GM23338 (cell line): Measurements from ENCODE around the gene SLC13A4. TPM values are rescaled to one million over a fixed set of nuclear protein-coding genes. Genes with fewer than 3 reads are reported as not detected.

Experiments
- ATAC-seq: fragments of 200-7000 bp; cut with Tn5 transposase; 3 replicates; pipeline ENCODE4 v1.9.1; 2020
- DNase-seq: peaks from one replicate; pipeline ENCODE4 v3.0.0-alpha.2; 2015; ENCODE audit warnings: low spot score
- H2AFZ ChIP-seq: fragments of 200-600 bp; sonication (generic); 2 replicates; pipeline ENCODE4 v1.8.0; 2016; ENCODE audit warnings: antibody characterized with exemption, mild to moderate bottlenecking, moderate library complexity
- H3F3A ChIP-seq: fragments of 200-600 bp; sonication (generic); replicated peaks from 2 replicates; pipeline ENCODE4 v1.8.0; 2017; ENCODE audit warnings: antibody characterized with exemption, mixed run types, low read depth
- H3K27ac ChIP-seq: fragments of 200-600 bp; sonication (generic); 2 replicates; pipeline ENCODE4 v1.6.1; 2016; ENCODE audit warnings: low read depth
- H3K27me3 ChIP-seq: fragments of 200-600 bp; sonication (generic); 2 replicates; pipeline ENCODE4 v1.8.0; 2016; ENCODE audit warnings: mild to moderate bottlenecking, mixed run types, moderate library complexity; ENCODE audit not compliant: insufficient read depth
- H3K36me3 ChIP-seq: fragments of 200-600 bp; sonication (generic); 2 replicates; pipeline ENCODE4 v1.8.0; 2016; ENCODE audit warnings: mild to moderate bottlenecking; ENCODE audit not compliant: insufficient read depth
- H3K4me1 ChIP-seq: fragments of 200-600 bp; sonication (generic); 2 replicates; pipeline ENCODE4 v1.8.0; 2016; ENCODE audit warnings: mild to moderate bottlenecking, moderate library complexity; ENCODE audit not compliant: insufficient read depth
- H3K4me2 ChIP-seq: fragments of 200-600 bp; sonication (generic); 2 replicates; pipeline ENCODE4 v1.7.1; 2017; ENCODE audit warnings: mixed run types
- H3K4me3 ChIP-seq: fragments of 200-600 bp; sonication (generic); 2 replicates; pipeline ENCODE4 v1.6.1; 2016; ENCODE audit warnings: mixed run types
- H3K79me2 ChIP-seq: fragments of 200-600 bp; sonication (generic); replicated peaks from 2 replicates; pipeline ENCODE4 v1.8.0; 2017; ENCODE audit warnings: mild to moderate bottlenecking; ENCODE audit not compliant: insufficient read depth
- H3K9me2 ChIP-seq: fragments of 200-600 bp; sonication (generic); 2 replicates; pipeline ENCODE4 v1.8.0; 2017; ENCODE audit not compliant: insufficient read depth
- H4K20me1 ChIP-seq: fragments of 200-600 bp; sonication (generic); replicated peaks from 2 replicates; pipeline ENCODE4 v1.8.0; 2017; ENCODE audit warnings: mild to moderate bottlenecking; ENCODE audit not compliant: insufficient read depth
- H3K27ac Mint-ChIP-seq: 2 replicates; pipeline ENCODE4 v1.8.0; 2020; ENCODE audit warnings: inconsistent platforms, mild to moderate bottlenecking, moderate library complexity, mixed read lengths
- H3K27me3 Mint-ChIP-seq: 3 replicates; pipeline ENCODE4 v1.8.0; 2022; ENCODE audit warnings: low read depth, mild to moderate bottlenecking, moderate library complexity, mixed read lengths, inconsistent platforms; ENCODE audit not compliant: insufficient read depth, poor library complexity
- H3K36me3 Mint-ChIP-seq: 3 replicates; pipeline ENCODE4 v1.8.0; 2021; ENCODE audit warnings: low read depth, mild to moderate bottlenecking, inconsistent platforms, moderate library complexity, mixed read lengths
- H3K4me1 Mint-ChIP-seq: 3 replicates; pipeline ENCODE4 v1.8.0; 2020; ENCODE audit warnings: mild to moderate bottlenecking, inconsistent platforms, mixed read lengths
- H3K4me3 Mint-ChIP-seq: 3 replicates; pipeline ENCODE4 v1.8.0; 2021; ENCODE audit warnings: moderate library complexity, mild to moderate bottlenecking, inconsistent platforms, mixed read lengths
- H3K9me3 Mint-ChIP-seq: 3 replicates; pipeline ENCODE4 v1.8.0; 2020; ENCODE audit warnings: moderate library complexity, mild to moderate bottlenecking, inconsistent platforms, mixed read lengths
- CREB1 ChIP-seq: fragments of 250-450 bp; sonication (Bioruptor Pico); IDR thresholded peaks from 2 replicates; pipeline ENCODE4 v1.5.0; 2020; ENCODE audit warnings: low read depth, mild to moderate bottlenecking, moderate library complexity
- EZH2 ChIP-seq: fragments of 200-600 bp; sonication (generic); IDR thresholded peaks from one replicate; pipeline ENCODE4 v1.8.0; 2017; ENCODE audit warnings: antibody characterized with exemption, mild to moderate bottlenecking, low read depth; ENCODE audit not compliant: unreplicated experiment
- EZH2phosphoT487 ChIP-seq: fragments of 200-600 bp; sonication (generic); IDR thresholded peaks from one replicate; pipeline ENCODE4 v1.8.1; 2018; ENCODE audit warnings: antibody characterized with exemption; ENCODE audit not compliant: unreplicated experiment
- JUNB ChIP-seq: IDR thresholded peaks from one replicate; pipeline ENCODE4 v1.6.1; 2016; ENCODE audit warnings: antibody characterized with exemption; ENCODE audit not compliant: unreplicated experiment
- NANOG ChIP-seq: IDR thresholded peaks from 2 replicates; pipeline ENCODE4 v1.6.1; 2016; ENCODE audit warnings: antibody characterized with exemption, borderline replicate concordance
- POLR2AphosphoS5 ChIP-seq: IDR thresholded peaks from 2 replicates; pipeline ENCODE4 v1.6.1; 2016; ENCODE audit warnings: antibody characterized with exemption, low read depth
- STAT1 ChIP-seq: IDR thresholded peaks from one replicate; pipeline ENCODE4 v1.6.1; 2016; ENCODE audit warnings: antibody characterized with exemption; ENCODE audit not compliant: unreplicated experiment
- ZNF114 ChIP-seq: fragments of 250-450 bp; sonication (Bioruptor Pico); IDR thresholded peaks from 2 replicates; pipeline ENCODE4 v1.5.0; 2020; ENCODE audit warnings: mild to moderate bottlenecking, moderate library complexity
- ZNF331 ChIP-seq: fragments of 250-450 bp; sonication (Bioruptor Pico); IDR thresholded peaks from 2 replicates; pipeline ENCODE4 v1.5.0; 2020; ENCODE audit warnings: low read depth, mild to moderate bottlenecking, moderate library complexity
- polyA plus RNA-seq: library from polyadenylated mRNA; unstranded; fragments of >200 nt; fragmentation: Nextera tagmentation; extraction: Ambion mirVana; gene quantifications from 2 replicates; pipeline ENCODE4 v1.2.1, GENCODE V29; 2016
- total RNA-seq: library from RNA; depleted of rRNA; stranded (reverse); fragments of >200 nt; shearing (Covaris generic); gene quantifications from 2 replicates; pipeline ENCODE4 v1.2.3, GENCODE V29; 2014
- TF ChIP-seq, protein P1 (sequence below): IDR thresholded peaks from 2 replicates; pipeline ENCODE4 v1.6.1; 2016; ENCODE audit warnings: antibody characterized with exemption
- TF ChIP-seq, protein P2 (sequence below): fragments of 250-450 bp; sonication (Bioruptor Pico); IDR thresholded peaks from 2 replicates; pipeline ENCODE4 v1.5.0; 2020; ENCODE audit warnings: mild to moderate bottlenecking, moderate library complexity

Gene SLC13A4
- total and polyA plus RNA-seq, 2 experiments from 2014 or later, result 1.7 to 2.3 TPM

- no peaks in the 10 kb centered on the region for H4K20me1 ChIP-seq
- H3K79me2 ChIP-seq, result no peaks in the 10 kb centered on the region
- Mint-ChIP-seq H3K27ac (no peak overlapping the region), H3K4me3 (no peak overlapping the region), H3K36me3 (peaks cover 19% of the 10 kb centered on the region), H3K27me3 (peaks cover 5% of the 10 kb centered on the region), H3K4me1 (peaks cover 27% of the 10 kb centered on the region), H3K9me3 (peaks cover 7% of the 10 kb centered on the region)
- peaks cover 12% of the 10 kb centered on the region for H3K9me2 ChIP-seq
- no peaks in the 10 kb centered on the region for H3K27me3 ChIP-seq
- H3F3A ChIP-seq, result no peaks in the 10 kb centered on the region
- H3K4me2 ChIP-seq, result no peak overlapping the region
- DNase-seq (no peak), ATAC-seq (no peak)
- peaks cover 13% of the 10 kb centered on the region; the same call in 1 of the 2 replicates for H3K4me1 ChIP-seq
- TF ChIP-seq EZH2 (no peak), ZNF331 (CRISPR knock-in tag) (no peak), ZNF114 (no peak), POLR2AphosphoS5 (no peak), CREB1 (no peak), STAT1 (no peak), JUNB (no peak), NANOG (no peak), EZH2phosphoT487 (no peak)
- TF ChIP-seq, protein P1, sequence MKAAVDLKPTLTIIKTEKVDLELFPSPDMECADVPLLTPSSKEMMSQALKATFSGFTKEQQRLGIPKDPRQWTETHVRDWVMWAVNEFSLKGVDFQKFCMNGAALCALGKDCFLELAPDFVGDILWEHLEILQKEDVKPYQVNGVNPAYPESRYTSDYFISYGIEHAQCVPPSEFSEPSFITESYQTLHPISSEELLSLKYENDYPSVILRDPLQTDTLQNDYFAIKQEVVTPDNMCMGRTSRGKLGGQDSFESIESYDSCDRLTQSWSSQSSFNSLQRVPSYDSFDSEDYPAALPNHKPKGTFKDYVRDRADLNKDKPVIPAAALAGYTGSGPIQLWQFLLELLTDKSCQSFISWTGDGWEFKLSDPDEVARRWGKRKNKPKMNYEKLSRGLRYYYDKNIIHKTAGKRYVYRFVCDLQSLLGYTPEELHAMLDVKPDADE, result no peak
- TF ChIP-seq, protein P2, sequence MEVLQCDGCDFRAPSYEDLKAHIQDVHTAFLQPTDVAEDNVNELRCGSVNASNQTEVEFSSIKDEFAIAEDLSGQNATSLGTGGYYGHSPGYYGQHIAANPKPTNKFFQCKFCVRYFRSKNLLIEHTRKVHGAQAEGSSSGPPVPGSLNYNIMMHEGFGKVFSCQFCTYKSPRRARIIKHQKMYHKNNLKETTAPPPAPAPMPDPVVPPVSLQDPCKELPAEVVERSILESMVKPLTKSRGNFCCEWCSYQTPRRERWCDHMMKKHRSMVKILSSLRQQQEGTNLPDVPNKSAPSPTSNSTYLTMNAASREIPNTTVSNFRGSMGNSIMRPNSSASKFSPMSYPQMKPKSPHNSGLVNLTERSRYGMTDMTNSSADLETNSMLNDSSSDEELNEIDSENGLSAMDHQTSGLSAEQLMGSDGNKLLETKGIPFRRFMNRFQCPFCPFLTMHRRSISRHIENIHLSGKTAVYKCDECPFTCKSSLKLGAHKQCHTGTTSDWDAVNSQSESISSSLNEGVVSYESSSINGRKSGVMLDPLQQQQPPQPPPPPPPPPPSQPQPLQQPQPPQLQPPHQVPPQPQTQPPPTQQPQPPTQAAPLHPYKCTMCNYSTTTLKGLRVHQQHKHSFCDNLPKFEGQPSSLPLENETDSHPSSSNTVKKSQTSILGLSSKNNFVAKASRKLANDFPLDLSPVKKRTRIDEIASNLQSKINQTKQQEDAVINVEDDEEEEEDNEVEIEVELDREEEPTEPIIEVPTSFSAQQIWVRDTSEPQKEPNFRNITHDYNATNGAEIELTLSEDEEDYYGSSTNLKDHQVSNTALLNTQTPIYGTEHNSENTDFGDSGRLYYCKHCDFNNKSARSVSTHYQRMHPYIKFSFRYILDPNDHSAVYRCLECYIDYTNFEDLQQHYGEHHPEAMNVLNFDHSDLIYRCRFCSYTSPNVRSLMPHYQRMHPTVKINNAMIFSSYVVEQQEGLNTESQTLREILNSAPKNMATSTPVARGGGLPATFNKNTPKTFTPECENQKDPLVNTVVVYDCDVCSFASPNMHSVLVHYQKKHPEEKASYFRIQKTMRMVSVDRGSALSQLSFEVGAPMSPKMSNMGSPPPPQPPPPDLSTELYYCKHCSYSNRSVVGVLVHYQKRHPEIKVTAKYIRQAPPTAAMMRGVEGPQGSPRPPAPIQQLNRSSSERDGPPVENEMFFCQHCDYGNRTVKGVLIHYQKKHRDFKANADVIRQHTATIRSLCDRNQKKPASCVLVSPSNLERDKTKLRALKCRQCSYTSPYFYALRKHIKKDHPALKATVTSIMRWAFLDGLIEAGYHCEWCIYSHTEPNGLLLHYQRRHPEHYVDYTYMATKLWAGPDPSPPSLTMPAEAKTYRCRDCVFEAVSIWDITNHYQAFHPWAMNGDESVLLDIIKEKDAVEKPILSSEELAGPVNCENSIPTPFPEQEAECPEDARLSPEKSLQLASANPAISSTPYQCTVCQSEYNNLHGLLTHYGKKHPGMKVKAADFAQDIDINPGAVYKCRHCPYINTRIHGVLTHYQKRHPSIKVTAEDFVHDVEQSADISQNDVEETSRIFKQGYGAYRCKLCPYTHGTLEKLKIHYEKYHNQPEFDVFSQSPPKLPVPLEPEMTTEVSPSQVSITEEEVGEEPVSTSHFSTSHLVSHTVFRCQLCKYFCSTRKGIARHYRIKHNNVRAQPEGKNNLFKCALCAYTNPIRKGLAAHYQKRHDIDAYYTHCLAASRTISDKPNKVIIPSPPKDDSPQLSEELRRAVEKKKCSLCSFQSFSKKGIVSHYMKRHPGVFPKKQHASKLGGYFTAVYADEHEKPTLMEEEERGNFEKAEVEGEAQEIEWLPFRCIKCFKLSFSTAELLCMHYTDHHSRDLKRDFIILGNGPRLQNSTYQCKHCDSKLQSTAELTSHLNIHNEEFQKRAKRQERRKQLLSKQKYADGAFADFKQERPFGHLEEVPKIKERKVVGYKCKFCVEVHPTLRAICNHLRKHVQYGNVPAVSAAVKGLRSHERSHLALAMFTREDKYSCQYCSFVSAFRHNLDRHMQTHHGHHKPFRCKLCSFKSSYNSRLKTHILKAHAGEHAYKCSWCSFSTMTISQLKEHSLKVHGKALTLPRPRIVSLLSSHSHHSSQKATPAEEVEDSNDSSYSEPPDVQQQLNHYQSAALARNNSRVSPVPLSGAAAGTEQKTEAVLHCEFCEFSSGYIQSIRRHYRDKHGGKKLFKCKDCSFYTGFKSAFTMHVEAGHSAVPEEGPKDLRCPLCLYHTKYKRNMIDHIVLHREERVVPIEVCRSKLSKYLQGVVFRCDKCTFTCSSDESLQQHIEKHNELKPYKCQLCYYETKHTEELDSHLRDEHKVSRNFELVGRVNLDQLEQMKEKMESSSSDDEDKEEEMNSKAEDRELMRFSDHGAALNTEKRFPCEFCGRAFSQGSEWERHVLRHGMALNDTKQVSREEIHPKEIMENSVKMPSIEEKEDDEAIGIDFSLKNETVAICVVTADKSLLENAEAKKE (CRISPR knock-in tag), result no peak
- H2AFZ ChIP-seq, result no peak overlapping the region
- H3K36me3 ChIP-seq, result no peaks in the 10 kb centered on the region
- H3K4me3 ChIP-seq, result no peak overlapping the region
- H3K27ac ChIP-seq, result no peak overlapping the region
Observed at GRCh38 chr7:135756191-135756590, 28.2 kb upstream of the SLC13A4 start.
